HEK293 (cell line): ENCODE data around the gene DLX2.

ENCODE experiments used
- CTCF ChIA-PET: fragments of 350-600 bp; formaldehyde crosslinking; extraction: SDS; loops from one replicate; lab custom pipeline; 2021; ENCODE audit warnings: antibody characterized with exemption; lab: Yijun Ruan, JAX
- POLR2A ChIA-PET: fragments of 300-600 bp; formaldehyde crosslinking; extraction: SDS; loops from one replicate; lab custom pipeline; 2020; ENCODE audit warnings: antibody characterized with exemption, inconsistent platforms; lab: Yijun Ruan, JAX
- H3K27ac ChIP-seq: fragments of 200-500 bp; sonication (Bioruptor generic); 2 replicates; pipeline ENCODE4 v1.5.1; 2014; ENCODE audit warnings: low read depth, low read length, control low read depth, inconsistent platforms; ENCODE audit errors: extremely low read depth
- H3K36me3 ChIP-seq, 2 experiments: fragments of 200-500 bp in 1 of 2; sonication (Bioruptor generic) in 1 of 2; 1 replicate in 1 of 2; 2 replicates in 1 of 2; pipeline ENCODE4 v1.5.1; 2014 to 2017; ENCODE audit warnings: inconsistent platforms in 2 of 2, low read length in 2 of 2; ENCODE audit not compliant: control insufficient read depth in 2 of 2, insufficient read depth in 1 of 2
- H3K4me1 ChIP-seq: fragments of 200-500 bp; sonication (Bioruptor generic); 2 replicates; pipeline ENCODE4 v1.5.1; 2014; ENCODE audit warnings: mild to moderate bottlenecking, low read length, inconsistent platforms; ENCODE audit not compliant: control insufficient read depth, insufficient read depth
- H3K4me3 ChIP-seq: 2 replicates; pipeline ENCODE4 v1.5.1; 2011; ENCODE audit warnings: low read depth, mild to moderate bottlenecking, control low read depth, low read length, moderate library complexity
- H3K9me3 ChIP-seq: fragments of 200-500 bp; sonication (Bioruptor generic); 2 replicates; pipeline ENCODE4 v1.5.1; 2014; ENCODE audit warnings: low read depth, low read length, inconsistent platforms; ENCODE audit not compliant: control insufficient read depth, insufficient read depth
- BCL11B ChIP-seq: fragments of 450-650 bp; formaldehyde crosslinking; IDR thresholded peaks from 2 replicates; pipeline ENCODE4 v1.5.1; 2016; ENCODE audit warnings: low read depth, missing biosample characterization, missing genetic modification characterization
- GFI1B ChIP-seq: fragments of 450-650 bp; formaldehyde crosslinking; IDR thresholded peaks from 2 replicates; pipeline ENCODE4 v1.5.1; 2016; ENCODE audit warnings: missing biosample characterization, missing genetic modification characterization
- GLIS2 ChIP-seq: fragments of 450-650 bp; formaldehyde crosslinking; IDR thresholded peaks from 2 replicates; pipeline ENCODE4 v1.5.1; 2016; ENCODE audit warnings: missing biosample characterization, missing genetic modification characterization
- HOXA7 ChIP-seq: sonication (generic); formaldehyde crosslinking; IDR thresholded peaks from 2 replicates; pipeline ENCODE4 v1.8.1; 2022; ENCODE audit warnings: missing genetic modification reagents, borderline replicate concordance
- HOXD13 ChIP-seq: sonication (generic); formaldehyde crosslinking; IDR thresholded peaks from 2 replicates; pipeline ENCODE4 v1.8.0; 2022; ENCODE audit warnings: missing genetic modification reagents, borderline replicate concordance
- OVOL3 ChIP-seq: fragments of 450-650 bp; formaldehyde crosslinking; IDR thresholded peaks from 2 replicates; pipeline ENCODE4 v1.5.1; 2016; ENCODE audit warnings: missing biosample characterization, missing genetic modification characterization
- ZBTB48 ChIP-seq: fragments of 450-650 bp; formaldehyde crosslinking; IDR thresholded peaks from 2 replicates; pipeline ENCODE4 v1.5.1; 2016; ENCODE audit warnings: missing biosample characterization, missing genetic modification characterization
- ZBTB7A ChIP-seq: fragments of 450-650 bp; formaldehyde crosslinking; IDR thresholded peaks from 2 replicates; pipeline ENCODE4 v1.5.1; 2016; ENCODE audit warnings: low read depth, missing biosample characterization, missing genetic modification characterization
- ZNF112 ChIP-seq: fragments of 450-650 bp; formaldehyde crosslinking; IDR thresholded peaks from 2 replicates; pipeline ENCODE4 v1.5.0; 2017; ENCODE audit warnings: missing biosample characterization, missing genetic modification characterization
- ZNF114 ChIP-seq: fragments of 450-650 bp; formaldehyde crosslinking; IDR thresholded peaks from 2 replicates; pipeline ENCODE4 v1.5.0; 2017; ENCODE audit warnings: missing biosample characterization, missing genetic modification characterization
- ZNF138 ChIP-seq: fragments of 450-650 bp; formaldehyde crosslinking; IDR thresholded peaks from 2 replicates; pipeline ENCODE4 v1.5.1; 2016; ENCODE audit warnings: missing biosample characterization, missing genetic modification characterization, borderline replicate concordance
- ZNF140 ChIP-seq: fragments of 450-650 bp; formaldehyde crosslinking; IDR thresholded peaks from 2 replicates; pipeline ENCODE4 v1.5.1; 2016; ENCODE audit warnings: missing biosample characterization, missing genetic modification characterization
- ZNF157 ChIP-seq: fragments of 450-650 bp; formaldehyde crosslinking; IDR thresholded peaks from 2 replicates; pipeline ENCODE4 v1.5.1; 2016; ENCODE audit warnings: missing biosample characterization, missing genetic modification characterization
- ZNF2 ChIP-seq: fragments of 450-650 bp; formaldehyde crosslinking; IDR thresholded peaks from 2 replicates; pipeline ENCODE4 v1.5.1; 2016; ENCODE audit warnings: missing biosample characterization, missing genetic modification characterization
- ZNF24 ChIP-seq: fragments of 450-650 bp; formaldehyde crosslinking; IDR thresholded peaks from 2 replicates; pipeline ENCODE4 v1.5.1; 2016; ENCODE audit warnings: missing biosample characterization, missing genetic modification characterization
- ZNF266 ChIP-seq: fragments of 450-650 bp; formaldehyde crosslinking; IDR thresholded peaks from 2 replicates; pipeline ENCODE4 v1.5.1; 2016; ENCODE audit warnings: missing biosample characterization, missing genetic modification characterization, low read depth
- ZNF302 ChIP-seq: fragments of 450-650 bp; formaldehyde crosslinking; IDR thresholded peaks from 2 replicates; pipeline ENCODE4 v1.5.1; 2016; ENCODE audit warnings: missing biosample characterization, missing genetic modification characterization, low read depth
- ZNF423 ChIP-seq: fragments of 450-650 bp; formaldehyde crosslinking; IDR thresholded peaks from 2 replicates; pipeline ENCODE4 v1.5.1; 2016; ENCODE audit warnings: missing biosample characterization, missing genetic modification characterization
- ZNF48 ChIP-seq: fragments of 450-650 bp; formaldehyde crosslinking; IDR thresholded peaks from 2 replicates; pipeline ENCODE4 v1.5.1; 2016; ENCODE audit warnings: missing biosample characterization, missing genetic modification characterization
- ZNF600 ChIP-seq: fragments of 450-650 bp; formaldehyde crosslinking; IDR thresholded peaks from 2 replicates; pipeline ENCODE4 v1.5.1; 2016; ENCODE audit warnings: missing biosample characterization, missing genetic modification characterization
- ZNF610 ChIP-seq: fragments of 450-650 bp; formaldehyde crosslinking; IDR thresholded peaks from 2 replicates; pipeline ENCODE4 v1.5.1; 2016; ENCODE audit warnings: missing biosample characterization, missing genetic modification characterization, borderline replicate concordance
- ZNF701 ChIP-seq: fragments of 450-650 bp; formaldehyde crosslinking; IDR thresholded peaks from 2 replicates; pipeline ENCODE4 v1.5.1; 2016; ENCODE audit warnings: missing biosample characterization, missing genetic modification characterization
- ZNF747 ChIP-seq: fragments of 450-650 bp; formaldehyde crosslinking; IDR thresholded peaks from 2 replicates; pipeline ENCODE4 v1.5.1; 2016; ENCODE audit warnings: missing biosample characterization, missing genetic modification characterization
- ZNF776 ChIP-seq: fragments of 450-650 bp; formaldehyde crosslinking; IDR thresholded peaks from 2 replicates; pipeline ENCODE4 v1.5.0; 2017; ENCODE audit warnings: missing biosample characterization, missing genetic modification characterization, borderline replicate concordance
- ZNF843 ChIP-seq: fragments of 450-650 bp; formaldehyde crosslinking; IDR thresholded peaks from 2 replicates; pipeline ENCODE4 v1.5.1; 2016; ENCODE audit warnings: missing biosample characterization, missing genetic modification characterization
- ZXDB ChIP-seq: fragments of 450-650 bp; formaldehyde crosslinking; IDR thresholded peaks from 2 replicates; pipeline ENCODE4 v1.5.1; 2016; ENCODE audit warnings: missing biosample characterization, missing genetic modification characterization
- TF ChIP-seq, protein P1 (sequence below): fragments of 450-650 bp; formaldehyde crosslinking; IDR thresholded peaks from 2 replicates; pipeline ENCODE4 v1.5.1; 2016; ENCODE audit warnings: missing biosample characterization, missing genetic modification characterization
- TF ChIP-seq, protein P2 (sequence below): fragments of 450-650 bp; formaldehyde crosslinking; IDR thresholded peaks from 2 replicates; pipeline ENCODE4 v1.5.1; 2017; ENCODE audit warnings: missing biosample characterization, missing genetic modification characterization
- TF ChIP-seq, protein P3 (sequence below): fragments of 450-650 bp; formaldehyde crosslinking; IDR thresholded peaks from 2 replicates; pipeline ENCODE4 v1.5.1; 2016; ENCODE audit warnings: missing biosample characterization, missing genetic modification characterization
- TF ChIP-seq, protein P4 (sequence below): fragments of 450-650 bp; formaldehyde crosslinking; IDR thresholded peaks from 2 replicates; pipeline ENCODE4 v1.5.1; 2017; ENCODE audit warnings: missing biosample characterization, missing genetic modification characterization

The DLX2 gene

DNA sequence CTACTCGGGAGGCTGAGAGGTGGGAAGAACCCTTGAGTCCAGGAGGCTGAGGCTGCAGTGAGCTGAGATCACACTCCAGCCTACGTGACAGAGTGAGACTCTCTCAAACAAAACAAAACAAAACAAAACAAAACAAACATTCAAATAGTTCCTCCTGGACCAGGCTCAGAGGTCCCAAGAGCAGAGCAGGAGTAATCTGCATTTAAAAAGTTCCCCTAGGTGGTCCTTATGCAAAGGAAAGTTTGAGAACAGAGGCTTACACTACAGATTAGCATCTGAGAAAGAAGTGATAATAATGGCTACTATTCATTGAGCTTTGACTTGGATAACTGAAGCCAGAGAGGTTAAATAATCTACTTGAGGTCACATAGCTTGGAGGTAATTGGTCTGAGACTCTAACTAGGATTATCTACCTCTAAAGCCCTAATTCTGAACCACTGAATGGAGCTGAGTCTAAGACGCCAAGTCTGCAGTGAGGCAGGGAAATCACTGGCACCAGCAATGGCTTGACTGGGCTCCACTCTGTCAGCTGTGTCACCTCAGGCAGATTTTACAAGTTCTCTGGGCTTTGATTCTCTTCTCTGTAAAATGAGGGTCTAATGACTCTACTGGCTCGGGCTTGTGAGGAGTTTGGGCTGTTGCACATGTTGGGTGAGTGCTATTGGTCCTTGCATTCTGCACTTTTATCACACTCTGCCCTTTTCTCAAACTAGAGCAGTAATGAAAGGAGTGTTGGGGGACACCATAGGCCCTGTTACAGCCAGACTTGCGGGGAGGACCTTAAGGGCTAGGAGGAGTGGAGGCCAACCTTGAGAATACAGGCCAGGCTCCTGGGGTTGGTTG, 29.2 kb upstream of the DLX2 start:
- Histone ChIP-seq H3K4me1 (no peaks in the 10 kb centered on the region), H3K36me3 (no peaks in the 10 kb centered on the region), H3K27ac (no peak overlapping the region), H3K9me3 (no peaks in the 10 kb centered on the region), H3K4me3 (no peak overlapping the region)
- POLR2A ChIA-PET: no interaction called here
- CTCF ChIA-PET: interaction anchor here (0.7 kb wide), 1 partner anchor 429 kb away, joined by 3 read pairs; no protein-coding TSS in a partner anchor
- TF ChIP-seq, protein P1, sequence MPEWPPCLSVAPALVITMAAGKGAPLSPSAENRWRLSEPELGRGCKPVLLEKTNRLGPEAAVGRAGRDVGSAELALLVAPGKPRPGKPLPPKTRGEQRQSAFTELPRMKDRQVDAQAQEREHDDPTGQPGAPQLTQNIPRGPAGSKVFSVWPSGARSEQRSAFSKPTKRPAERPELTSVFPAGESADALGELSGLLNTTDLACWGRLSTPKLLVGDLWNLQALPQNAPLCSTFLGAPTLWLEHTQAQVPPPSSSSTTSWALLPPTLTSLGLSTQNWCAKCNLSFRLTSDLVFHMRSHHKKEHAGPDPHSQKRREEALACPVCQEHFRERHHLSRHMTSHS (tag by site-specific recombination): no peak
- TF ChIP-seq, protein P2, sequence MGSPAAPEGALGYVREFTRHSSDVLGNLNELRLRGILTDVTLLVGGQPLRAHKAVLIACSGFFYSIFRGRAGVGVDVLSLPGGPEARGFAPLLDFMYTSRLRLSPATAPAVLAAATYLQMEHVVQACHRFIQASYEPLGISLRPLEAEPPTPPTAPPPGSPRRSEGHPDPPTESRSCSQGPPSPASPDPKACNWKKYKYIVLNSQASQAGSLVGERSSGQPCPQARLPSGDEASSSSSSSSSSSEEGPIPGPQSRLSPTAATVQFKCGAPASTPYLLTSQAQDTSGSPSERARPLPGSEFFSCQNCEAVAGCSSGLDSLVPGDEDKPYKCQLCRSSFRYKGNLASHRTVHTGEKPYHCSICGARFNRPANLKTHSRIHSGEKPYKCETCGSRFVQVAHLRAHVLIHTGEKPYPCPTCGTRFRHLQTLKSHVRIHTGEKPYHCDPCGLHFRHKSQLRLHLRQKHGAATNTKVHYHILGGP (tag by site-specific recombination): no peak
- TF ChIP-seq ZNF112: no peak
- TF ChIP-seq ZNF140 (tag by site-specific recombination): no peak
- TF ChIP-seq ZNF302 (tag by site-specific recombination): no peak
- TF ChIP-seq ZBTB48 (tag by site-specific recombination): no peak
- TF ChIP-seq HOXD13 (CRISPR knock-in tag): no peak
- no peak for TF ChIP-seq HOXA7 (CRISPR knock-in tag)
- TF ChIP-seq ZNF610 (tag by site-specific recombination): no peak
- TF ChIP-seq ZNF701 (tag by site-specific recombination): no peak
- no peak for TF ChIP-seq ZBTB7A (tag by site-specific recombination)
- TF ChIP-seq, protein P3, sequence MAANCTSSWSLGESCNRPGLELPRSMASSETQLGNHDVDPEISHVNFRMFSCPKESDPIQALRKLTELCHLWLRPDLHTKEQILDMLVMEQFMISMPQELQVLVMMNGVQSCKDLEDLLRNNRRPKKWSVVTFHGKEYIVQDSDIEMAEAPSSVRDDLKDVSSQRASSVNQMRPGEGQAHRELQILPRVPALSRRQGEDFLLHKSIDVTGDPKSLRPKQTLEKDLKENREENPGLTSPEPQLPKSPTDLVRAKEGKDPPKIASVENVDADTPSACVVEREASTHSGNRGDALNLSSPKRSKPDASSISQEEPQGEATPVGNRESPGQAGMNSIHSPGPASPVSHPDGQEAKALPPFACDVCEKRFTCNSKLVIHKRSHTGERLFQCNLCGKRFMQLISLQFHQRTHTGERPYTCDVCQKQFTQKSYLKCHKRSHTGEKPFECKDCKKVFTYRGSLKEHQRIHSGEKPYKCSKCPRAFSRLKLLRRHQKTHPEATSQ (tag by site-specific recombination): no peak
- no peak for TF ChIP-seq ZNF2 (tag by site-specific recombination)
- no peak for TF ChIP-seq GLIS2
- no peak for TF ChIP-seq OVOL3
- TF ChIP-seq GFI1B: no peak
- TF ChIP-seq ZNF48: no peak
- TF ChIP-seq BCL11B (tag by site-specific recombination): no peak
- TF ChIP-seq, protein P4, sequence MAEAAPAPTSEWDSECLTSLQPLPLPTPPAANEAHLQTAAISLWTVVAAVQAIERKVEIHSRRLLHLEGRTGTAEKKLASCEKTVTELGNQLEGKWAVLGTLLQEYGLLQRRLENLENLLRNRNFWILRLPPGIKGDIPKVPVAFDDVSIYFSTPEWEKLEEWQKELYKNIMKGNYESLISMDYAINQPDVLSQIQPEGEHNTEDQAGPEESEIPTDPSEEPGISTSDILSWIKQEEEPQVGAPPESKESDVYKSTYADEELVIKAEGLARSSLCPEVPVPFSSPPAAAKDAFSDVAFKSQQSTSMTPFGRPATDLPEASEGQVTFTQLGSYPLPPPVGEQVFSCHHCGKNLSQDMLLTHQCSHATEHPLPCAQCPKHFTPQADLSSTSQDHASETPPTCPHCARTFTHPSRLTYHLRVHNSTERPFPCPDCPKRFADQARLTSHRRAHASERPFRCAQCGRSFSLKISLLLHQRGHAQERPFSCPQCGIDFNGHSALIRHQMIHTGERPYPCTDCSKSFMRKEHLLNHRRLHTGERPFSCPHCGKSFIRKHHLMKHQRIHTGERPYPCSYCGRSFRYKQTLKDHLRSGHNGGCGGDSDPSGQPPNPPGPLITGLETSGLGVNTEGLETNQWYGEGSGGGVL (tag by site-specific recombination): no peak

DNA sequence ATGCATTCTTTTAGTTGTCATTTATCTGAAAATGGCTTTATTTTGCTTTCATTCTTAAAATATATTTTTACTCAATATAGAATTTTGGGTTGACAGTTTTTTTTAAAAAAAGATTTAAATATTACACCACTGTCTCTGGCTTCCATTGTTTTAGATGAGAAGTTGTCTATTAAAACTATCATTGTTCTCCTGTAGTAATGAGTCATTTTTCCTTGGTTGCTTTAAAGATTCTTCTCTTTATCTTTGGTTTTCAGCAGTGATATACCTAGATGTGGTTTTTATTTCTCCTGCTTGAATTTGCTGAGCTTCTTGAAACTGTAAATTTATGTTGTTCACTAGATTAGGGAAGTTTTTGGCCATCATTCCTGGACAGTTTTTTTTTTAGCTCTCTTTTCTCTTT, 26.7 kb upstream of the DLX2 start:
- H3K4me1 ChIP-seq: no peaks in the 10 kb centered on the region
- no peaks in the 10 kb centered on the region for H3K36me3 ChIP-seq
- H3K27ac ChIP-seq: no peak overlapping the region
- ChIA-PET POLR2A (no interaction called here), CTCF (interaction anchor here (0.6 to 3.6 kb wide), 9 partner anchors 9 to 557 kb away, joined by 3 to 30 read pairs (median 3); no protein-coding TSS in a partner anchor)
- no peak overlapping the region for H3K4me3 ChIP-seq
- no peaks in the 10 kb centered on the region for H3K9me3 ChIP-seq
- TF ChIP-seq ZNF747 (tag by site-specific recombination) (no peak), OVOL3 (no peak), ZNF266 (tag by site-specific recombination) (no peak), ZNF843 (tag by site-specific recombination) (no peak), ZNF24 (tag by site-specific recombination) (no peak), ZNF157 (tag by site-specific recombination) (no peak), ZXDB (tag by site-specific recombination) (no peak), HOXA7 (CRISPR knock-in tag) (no peak), ZNF423 (tag by site-specific recombination) (no peak), ZNF600 (tag by site-specific recombination) (no peak), ZNF114 (no peak), ZNF776 (tag by site-specific recombination) (no peak), ZNF138 (tag by site-specific recombination) (no peak)
- TF ChIP-seq, protein P3 (tag by site-specific recombination): no peak
